ENCODE data around the gene KLHL4.
"Not testable (repeated sequence)": the region's sequence is repeated elsewhere in the genome, so short reads cannot be mapped to it uniquely, and the experiment has no call there.

KLHL4 gene

GRCh38 chrX:87664381-87664780 is 146.8 kb downstream of the KLHL4 start:
- Histone ChIP-seq H2BK120ac (ENCODE audit: insufficient read depth, low read length, poor library complexity) (no peak overlapping the region), H4K12ac (ENCODE audit: low read depth, low read length) (no peak overlapping the region), H3K27me3 (ENCODE audit: insufficient read depth, low read length) (no peaks in the 10 kb centered on the region), H3K4me3 (ENCODE audit: low read depth, low read length) (no peak overlapping the region), H2BK5ac (ENCODE audit: low read depth, low read length, poor library complexity) (no peak overlapping the region), H3K4me2 (ENCODE audit: low read length) (no peak overlapping the region), H3K23ac (ENCODE audit: low read length) (no peak overlapping the region), H3K36me3 (ENCODE audit: control insufficient read depth in 1 of 2, insufficient read depth in 2 of 2, low read length in 2 of 2) (no peaks in the 10 kb centered on the region), H2AK5ac (ENCODE audit: low read length) (no peak overlapping the region), H3K79me2 (ENCODE audit: control insufficient read depth, insufficient read depth, low read length, poor library complexity) (no peaks in the 10 kb centered on the region), H3K4me1 (ENCODE audit: control insufficient read depth in 1 of 2, insufficient read depth in 2 of 2, low read length in 2 of 2) (no peaks in the 10 kb centered on the region), H2BK12ac (ENCODE audit: low read length) (no peak overlapping the region), H3K14ac (ENCODE audit: low read length) (no peak overlapping the region), H3K27ac (ENCODE audit: low read depth, low read length) (no peak overlapping the region), H4K8ac (ENCODE audit: low read depth, low read length) (no peak overlapping the region), H3K79me1 (ENCODE audit: low read length) (no peaks in the 10 kb centered on the region), H4K91ac (ENCODE audit: low read depth, low read length) (no peak overlapping the region), H2AFZ (ENCODE audit: insufficient read depth, low read length, poor library complexity) (no peak overlapping the region), H3K18ac (ENCODE audit: low read length) (no peak overlapping the region), H3K9ac (ENCODE audit: low read length) (no peak overlapping the region), H3K9me3 (ENCODE audit: insufficient read depth, low read depth, low read length) (no peaks in the 10 kb centered on the region), H3K4ac (ENCODE audit: low read depth, low read length) (no peak overlapping the region)
- no CpG with 5 or more reads among the region's 2 CpGs for WGBS (ENCODE audit: extremely low coverage, insufficient coverage, insufficient read length)
- peak in 1 of 2 donors; percentile 50 for DNase-seq

GRCh38 chrX:87679849-87680248 is 162.2 kb downstream of the KLHL4 start:
- no peak overlapping the region for H2BK120ac ChIP-seq (ENCODE audit: insufficient read depth, low read length, poor library complexity)

GRCh38 chrX:87687703-87688102 is 170.1 kb downstream of the KLHL4 start:
- no peaks in the 10 kb centered on the region for H3K79me1 ChIP-seq (ENCODE audit: low read length)
- WGBS (ENCODE audit: extremely low coverage, insufficient coverage, insufficient read length) = no CpG with 5 or more reads among the region's 1 CpG

More at GRCh38 chrX:87679849-87680248, 162.2 kb downstream of the KLHL4 start:
- Histone ChIP-seq H4K12ac (ENCODE audit: low read depth, low read length) (no peak overlapping the region), H3K4me2 (ENCODE audit: low read length) (no peak overlapping the region), H2AK5ac (ENCODE audit: low read length) (no peak overlapping the region), H2BK5ac (ENCODE audit: low read depth, low read length, poor library complexity) (no peak overlapping the region), H3K36me3 (ENCODE audit: control insufficient read depth in 1 of 2, insufficient read depth in 2 of 2, low read length in 2 of 2) (no peaks in the 10 kb centered on the region), H3K18ac (ENCODE audit: low read length) (no peak overlapping the region), H3K27ac (ENCODE audit: low read depth, low read length) (no peak overlapping the region), H3K9me3 (ENCODE audit: insufficient read depth, low read depth, low read length) (no peaks in the 10 kb centered on the region), H3K9ac (ENCODE audit: low read length) (no peak overlapping the region), H3K79me1 (ENCODE audit: low read length) (no peaks in the 10 kb centered on the region), H4K8ac (ENCODE audit: low read depth, low read length) (no peak overlapping the region), H2BK12ac (ENCODE audit: low read length) (no peak overlapping the region), H3K79me2 (ENCODE audit: control insufficient read depth, insufficient read depth, low read length, poor library complexity) (no peaks in the 10 kb centered on the region), H3K4me1 (ENCODE audit: control insufficient read depth in 1 of 2, insufficient read depth in 2 of 2, low read length in 2 of 2) (no peaks in the 10 kb centered on the region), H4K91ac (ENCODE audit: low read depth, low read length) (no peak overlapping the region), H3K4ac (ENCODE audit: low read depth, low read length) (no peak overlapping the region), H3K27me3 (ENCODE audit: insufficient read depth, low read length) (no peaks in the 10 kb centered on the region), H3K23ac (ENCODE audit: low read length) (no peak overlapping the region), H2AFZ (ENCODE audit: insufficient read depth, low read length, poor library complexity) (no peak overlapping the region), H3K14ac (ENCODE audit: low read length) (no peak overlapping the region), H3K4me3 (ENCODE audit: low read depth, low read length) (no peak overlapping the region)
- DNase-seq = no peak
- WGBS (ENCODE audit: extremely low coverage, insufficient coverage, insufficient read length) = no CpG with 5 or more reads among the region's 1 CpG

GRCh38 chrX:87688113-87688748 is 170.6 kb downstream of the KLHL4 start:
- not testable (repeated sequence) for H3K4me2 ChIP-seq (ENCODE audit: low read length); H3K23ac ChIP-seq (ENCODE audit: low read length); H3K18ac ChIP-seq (ENCODE audit: low read length); H3K79me1 ChIP-seq (ENCODE audit: low read length); H3K4ac ChIP-seq (ENCODE audit: low read depth, low read length); H3K36me3 ChIP-seq (ENCODE audit: control insufficient read depth in 1 of 2, insufficient read depth in 2 of 2, low read length in 2 of 2); H3K14ac ChIP-seq (ENCODE audit: low read length); H3K79me2 ChIP-seq (ENCODE audit: control insufficient read depth, insufficient read depth, low read length, poor library complexity); H2BK120ac ChIP-seq (ENCODE audit: insufficient read depth, low read length, poor library complexity); DNase-seq; H2BK12ac ChIP-seq (ENCODE audit: low read length); H3K27ac ChIP-seq (ENCODE audit: low read depth, low read length); H3K4me3 ChIP-seq (ENCODE audit: low read depth, low read length); H3K27me3 ChIP-seq (ENCODE audit: insufficient read depth, low read length); H3K9me3 ChIP-seq (ENCODE audit: insufficient read depth, low read depth, low read length); H2AK5ac ChIP-seq (ENCODE audit: low read length); H2BK5ac ChIP-seq (ENCODE audit: low read depth, low read length, poor library complexity); H4K91ac ChIP-seq (ENCODE audit: low read depth, low read length); H2AFZ ChIP-seq (ENCODE audit: insufficient read depth, low read length, poor library complexity); H4K8ac ChIP-seq (ENCODE audit: low read depth, low read length); H4K12ac ChIP-seq (ENCODE audit: low read depth, low read length); H3K4me1 ChIP-seq (ENCODE audit: control insufficient read depth in 1 of 2, insufficient read depth in 2 of 2, low read length in 2 of 2); H3K9ac ChIP-seq (ENCODE audit: low read length)
- WGBS (ENCODE audit: extremely low coverage, insufficient coverage, insufficient read length) = no CpG with 5 or more reads among the region's 5 CpGs

More at GRCh38 chrX:87687703-87688102, 170.1 kb downstream of the KLHL4 start:
- H3K27me3 ChIP-seq (ENCODE audit: insufficient read depth, low read length) = no peaks in the 10 kb centered on the region
- H3K4me1 ChIP-seq (ENCODE audit: control insufficient read depth in 1 of 2, insufficient read depth in 2 of 2, low read length in 2 of 2) = no peaks in the 10 kb centered on the region
- no peaks in the 10 kb centered on the region for H3K79me2 ChIP-seq (ENCODE audit: control insufficient read depth, insufficient read depth, low read length, poor library complexity)
- H2BK12ac ChIP-seq (ENCODE audit: low read length) = no peak overlapping the region
- no peak overlapping the region for H4K91ac ChIP-seq (ENCODE audit: low read depth, low read length)
- no peak overlapping the region for H2AK5ac ChIP-seq (ENCODE audit: low read length)
- H4K8ac ChIP-seq (ENCODE audit: low read depth, low read length) = no peak overlapping the region
- H2BK120ac ChIP-seq (ENCODE audit: insufficient read depth, low read length, poor library complexity) = no peak overlapping the region
- DNase-seq = no peak
- no peak overlapping the region for H3K4me3 ChIP-seq (ENCODE audit: low read depth, low read length)
- no peak overlapping the region for H4K12ac ChIP-seq (ENCODE audit: low read depth, low read length)
- no peak overlapping the region for H3K9ac ChIP-seq (ENCODE audit: low read length)
- H3K4me2 ChIP-seq (ENCODE audit: low read length) = no peak overlapping the region
- H3K9me3 ChIP-seq (ENCODE audit: insufficient read depth, low read depth, low read length) = no peaks in the 10 kb centered on the region
- no peaks in the 10 kb centered on the region for H3K36me3 ChIP-seq (ENCODE audit: control insufficient read depth in 1 of 2, insufficient read depth in 2 of 2, low read length in 2 of 2)
- H3K27ac ChIP-seq (ENCODE audit: low read depth, low read length) = no peak overlapping the region
- no peak overlapping the region for H3K4ac ChIP-seq (ENCODE audit: low read depth, low read length)
- no peak overlapping the region for H2AFZ ChIP-seq (ENCODE audit: insufficient read depth, low read length, poor library complexity)
- no peak overlapping the region for H3K23ac ChIP-seq (ENCODE audit: low read length)
- no peak overlapping the region for H3K18ac ChIP-seq (ENCODE audit: low read length)
- no peak overlapping the region for H2BK5ac ChIP-seq (ENCODE audit: low read depth, low read length, poor library complexity)
- H3K14ac ChIP-seq (ENCODE audit: low read length) = no peak overlapping the region
